GM12878 (cell line): ENCODE results near the gene ZSWIM3.

Source experiments
- KLF5 ChIP-seq: fragments of 450-650 bp; IDR thresholded peaks from 2 replicates; pipeline ENCODE4 v1.6.1; 2014; ENCODE audit warnings: mild to moderate bottlenecking; ENCODE audit not compliant: partially characterized antibody
- NFIC ChIP-seq: IDR thresholded peaks from 2 replicates; pipeline ENCODE4 v1.6.1; 2012; ENCODE audit warnings: low read depth, mild to moderate bottlenecking, inconsistent platforms, low read length, moderate library complexity
- NFYB ChIP-seq: IDR thresholded peaks from 2 replicates; pipeline ENCODE4 v1.6.1; 2011; ENCODE audit warnings: low read depth, mild to moderate bottlenecking, low read length, improper control_type of control experiment, moderate library complexity; ENCODE audit not compliant: insufficient read depth
- POLR2AphosphoS5 ChIP-seq: IDR thresholded peaks from 2 replicates; pipeline ENCODE4 v1.6.1; 2011; ENCODE audit warnings: mild to moderate bottlenecking, low read length, inconsistent platforms
- TCF7 ChIP-seq: IDR thresholded peaks from 2 replicates; pipeline ENCODE4 v1.6.1; 2014; ENCODE audit warnings: antibody characterized with exemption, borderline replicate concordance
- YY1 ChIP-seq: IDR thresholded peaks from 2 replicates; pipeline ENCODE4 v1.6.1; 2011; ENCODE audit warnings: low read depth, mild to moderate bottlenecking, low read length
- TF ChIP-seq, protein P1 (sequence below), 3 experiments: IDR thresholded peaks in 2 of 3; conservative IDR thresholded peaks in 1 of 3; 2 replicates each; pipeline ENCODE4 v1.5.1; 2011; ENCODE audit warnings: low read depth in 3 of 3, low read length in 3 of 3, mild to moderate bottlenecking in 3 of 3, control low read depth in 2 of 3, moderate library complexity in 2 of 3, inconsistent platforms in 1 of 3, mixed read lengths in 1 of 3; ENCODE audit not compliant: control insufficient read depth in 2 of 3, insufficient read depth in 1 of 3; ENCODE audit errors: extremely low read depth in 1 of 3

DNA sequence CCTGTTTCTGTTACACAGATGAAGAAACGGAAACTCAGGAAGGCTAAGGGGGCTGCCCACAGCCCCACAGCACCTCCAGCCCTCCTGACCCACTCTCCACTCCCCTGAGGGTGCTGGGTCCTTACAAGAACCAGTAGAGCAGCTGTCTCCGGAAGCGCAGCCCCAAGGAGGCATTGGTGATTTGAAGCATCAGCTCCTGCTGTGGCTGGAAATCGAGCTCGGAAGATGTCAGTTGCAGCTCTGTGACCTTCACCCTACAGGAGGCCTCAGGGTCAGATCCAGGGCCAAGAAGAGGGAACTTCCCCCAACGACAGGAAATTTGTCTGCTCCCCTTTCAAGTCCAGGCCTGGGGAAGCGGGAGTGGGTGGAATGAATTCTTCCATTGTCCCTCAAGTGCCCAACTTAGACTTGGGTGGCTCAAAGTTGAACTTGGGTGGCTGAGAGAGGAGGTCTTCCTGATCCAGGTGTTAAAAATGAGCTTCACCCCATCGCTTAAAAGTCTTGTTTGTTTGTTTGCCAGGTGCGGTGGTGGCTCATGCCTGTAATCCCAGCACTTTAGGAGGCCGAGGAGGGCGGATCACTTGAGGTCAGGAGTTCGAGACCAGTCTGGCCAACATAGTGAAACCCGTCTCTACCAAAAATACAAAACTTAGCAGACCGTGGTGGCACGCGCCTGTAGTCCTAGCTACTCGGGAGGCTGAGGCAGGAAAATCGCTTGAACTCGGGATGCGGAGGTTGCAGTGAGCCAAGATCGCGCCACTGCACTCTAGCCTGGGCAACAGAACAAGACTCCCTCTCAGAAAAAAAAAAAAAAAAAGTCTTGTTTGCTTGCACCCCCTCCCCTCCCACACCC, 52.6 kb downstream of the ZSWIM3 start:
- TF ChIP-seq, protein P1, sequence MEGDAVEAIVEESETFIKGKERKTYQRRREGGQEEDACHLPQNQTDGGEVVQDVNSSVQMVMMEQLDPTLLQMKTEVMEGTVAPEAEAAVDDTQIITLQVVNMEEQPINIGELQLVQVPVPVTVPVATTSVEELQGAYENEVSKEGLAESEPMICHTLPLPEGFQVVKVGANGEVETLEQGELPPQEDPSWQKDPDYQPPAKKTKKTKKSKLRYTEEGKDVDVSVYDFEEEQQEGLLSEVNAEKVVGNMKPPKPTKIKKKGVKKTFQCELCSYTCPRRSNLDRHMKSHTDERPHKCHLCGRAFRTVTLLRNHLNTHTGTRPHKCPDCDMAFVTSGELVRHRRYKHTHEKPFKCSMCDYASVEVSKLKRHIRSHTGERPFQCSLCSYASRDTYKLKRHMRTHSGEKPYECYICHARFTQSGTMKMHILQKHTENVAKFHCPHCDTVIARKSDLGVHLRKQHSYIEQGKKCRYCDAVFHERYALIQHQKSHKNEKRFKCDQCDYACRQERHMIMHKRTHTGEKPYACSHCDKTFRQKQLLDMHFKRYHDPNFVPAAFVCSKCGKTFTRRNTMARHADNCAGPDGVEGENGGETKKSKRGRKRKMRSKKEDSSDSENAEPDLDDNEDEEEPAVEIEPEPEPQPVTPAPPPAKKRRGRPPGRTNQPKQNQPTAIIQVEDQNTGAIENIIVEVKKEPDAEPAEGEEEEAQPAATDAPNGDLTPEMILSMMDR (IDR thresholded peaks at IDR 0.05 in 2 of 3, conservative IDR thresholded peaks at IDR 0.05 in 1 of 3; ENCODE audit: control insufficient read depth in 2 of 3, extremely low read depth in 1 of 3, insufficient read depth in 1 of 3, low read depth in 3 of 3, low read length in 3 of 3): no peak
- TF ChIP-seq POLR2AphosphoS5 (no peak), TCF7 (no peak), NFYB (no peak), YY1 (no peak), KLF5 (no peak), NFIC (no peak)
